Muscle of arm (tissue), 12 donors: ENCODE results near the gene ZBED5. TPM values are rescaled to one million over a fixed set of nuclear protein-coding genes. Genes with fewer than 3 reads are reported as not detected.

Experiments used
- polyA plus RNA-seq, 12 donors: library from polyadenylated mRNA; unstranded; fragments of 120-200 nt; gene quantifications; one replicate each; pipeline ENCODE4 v1.2.1, GENCODE V29; 2013; ENCODE audit not compliant: insufficient read length in 12 of 12

ZBED5 gene
- polyA plus RNA-seq, 12 donors = 60.0 to 105 (median 77.3) TPM; not detected in 1

Other genes with a start within 250 kb of the ZBED5 start
- gene IRAG1, start 164.3 kb downstream of the ZBED5 start, polyA plus RNA-seq = 1 to 10 TPM in 11 of 12 donors, not detected in 1; 3.6 to 7.2 (median 4.7) TPM
- 10 to 100 TPM in 11 of 12 donors, not detected in 1; 27.2 to 55.8 (median 34.0) TPM for gene CTR9, start 106.8 kb downstream of the ZBED5 start, polyA plus RNA-seq
- gene EIF4G2, start 49.1 kb downstream of the ZBED5 start, polyA plus RNA-seq = 1,000 to 10,000 TPM in 2 of 12 donors, 100 to 1,000 TPM in 10; 716 to 2,133 (median 842) TPM